BJ (cell line): Measurements from ENCODE around the gene GALE. TPM values are rescaled to one million over a fixed set of nuclear protein-coding genes. Genes with fewer than 3 reads are reported as not detected.

Source experiments
- CTCF ChIA-PET: fragments of 350-600 bp; formaldehyde crosslinking; extraction: SDS; loops from one replicate; lab custom pipeline; 2021; ENCODE audit warnings: antibody characterized with exemption, inconsistent platforms; lab: Yijun Ruan, JAX
- POLR2A ChIA-PET: fragments of 300-600 bp; sonication (Branson Sonifier 250); formaldehyde crosslinking; extraction: SDS; loops from one replicate; lab custom pipeline; 2021; ENCODE audit warnings: antibody characterized with exemption; lab: Charles Lee
- DNase-seq: peaks from one replicate; pipeline ENCODE4 v3.0.0-alpha.2; 2011; ENCODE audit warnings: low read depth
- H3K27me3 ChIP-seq: 2 replicates; pipeline ENCODE4 v1.6.0; 2011; ENCODE audit warnings: low read length; ENCODE audit not compliant: control insufficient read depth, insufficient read depth
- H3K36me3 ChIP-seq: 2 replicates; pipeline ENCODE4 v1.5.1; 2011; ENCODE audit warnings: low read length; ENCODE audit not compliant: control insufficient read depth, insufficient read depth
- H3K4me3 ChIP-seq: 2 replicates; pipeline ENCODE4 v1.5.1; 2011; ENCODE audit warnings: low read depth, mild to moderate bottlenecking, control low read depth, low read length
- CTCF ChIP-seq: IDR thresholded peaks from 2 replicates; pipeline ENCODE4 v1.5.1; 2011; ENCODE audit warnings: low read depth, mild to moderate bottlenecking, control low read depth, inconsistent platforms, low read length, moderate library complexity; ENCODE audit not compliant: insufficient read depth
- polyA plus RNA-seq: library from polyadenylated mRNA; depleted of rRNA; stranded (reverse); fragments of >200 nt; gene quantifications from 2 replicates; pipeline ENCODE4 v1.2.3, GENCODE V29; 2011

GALE gene
- polyA plus RNA-seq, 1 experiment: 36.1 TPM

DNA sequence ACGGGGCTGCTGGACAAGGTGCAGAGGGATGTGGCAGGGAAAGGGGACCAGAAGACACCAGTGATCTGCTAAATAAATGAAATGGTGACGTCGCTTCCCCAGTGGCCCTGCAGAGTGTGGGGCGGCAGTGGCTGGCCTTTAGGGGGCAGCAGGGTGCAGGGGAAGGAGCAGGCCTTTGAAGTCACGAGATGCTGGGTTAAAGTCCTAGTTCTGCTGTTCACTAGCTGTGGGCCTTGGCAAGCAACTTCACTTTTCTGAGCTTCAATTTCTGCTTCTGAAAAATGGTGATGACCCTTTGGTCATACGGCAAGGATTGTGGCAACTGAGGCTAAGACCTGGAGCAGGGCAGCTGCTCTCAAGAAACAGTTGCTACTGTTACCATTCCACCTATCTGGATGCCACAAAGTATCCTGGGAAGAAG, 9.2 kb upstream of the GALE start:
- TF ChIP-seq CTCF: peak; percentile 88
- ChIA-PET CTCF (interaction anchor here (0.6 to 7.3 kb wide), 26 partner anchors 9 to 310 kb away, joined by 3 to 77 read pairs (median 4); partner anchors contain the start of genes GALE and HMGCL), POLR2A (no interaction called here)
- Histone ChIP-seq H3K36me3 (peaks cover 20% of the 10 kb centered on the region), H3K4me3 (no peak overlapping the region), H3K27me3 (no peaks in the 10 kb centered on the region)
- no peak for DNase-seq

GRCh38 chr1:23807453-23807852, 6.9 kb upstream of the GALE start:
- peaks cover 14% of the 10 kb centered on the region for H3K36me3 ChIP-seq
- H3K27me3 ChIP-seq: no peaks in the 10 kb centered on the region
- no peak for DNase-seq
- ChIA-PET CTCF (interaction anchor here (0.6 to 7.3 kb wide), 5 partner anchors 9 to 109 kb away, joined by 3 to 77 read pairs (median 5); partner anchors contain the start of gene HMGCL), POLR2A (no interaction called here)
- TF ChIP-seq CTCF: no peak
- no peak overlapping the region for H3K4me3 ChIP-seq

- POLR2A ChIA-PET: no interaction called here
- no peak for TF ChIP-seq CTCF
- DNase-seq: no peak
Measured at GRCh38 chr1:23806280-23806679, 5.7 kb upstream of the GALE start.

GRCh38 chr1:23805025-23805424, 4.5 kb upstream of the GALE start:
- POLR2A ChIA-PET: no interaction called here
- Histone ChIP-seq H3K27me3 (no peaks in the 10 kb centered on the region), H3K4me3 (no peak overlapping the region), H3K36me3 (peaks cover 6% of the 10 kb centered on the region)
- DNase-seq: no peak
- no peak for TF ChIP-seq CTCF
- CTCF ChIA-PET: interaction anchor here (0.9 to 1.2 kb wide), 2 partner anchors 33 to 112 kb away, joined by 3 read pairs; no protein-coding TSS in a partner anchor

More at GRCh38 chr1:23806280-23806679, 5.7 kb upstream of the GALE start:
- Histone ChIP-seq H3K4me3 (no peak overlapping the region), H3K36me3 (peaks cover 8% of the 10 kb centered on the region), H3K27me3 (no peaks in the 10 kb centered on the region)
- CTCF ChIA-PET: interaction anchor here (1.6 to 7.3 kb wide), 2 partner anchors 10 to 16 kb away, joined by 6 to 77 read pairs; partner anchors contain the start of gene HMGCL

DNA sequence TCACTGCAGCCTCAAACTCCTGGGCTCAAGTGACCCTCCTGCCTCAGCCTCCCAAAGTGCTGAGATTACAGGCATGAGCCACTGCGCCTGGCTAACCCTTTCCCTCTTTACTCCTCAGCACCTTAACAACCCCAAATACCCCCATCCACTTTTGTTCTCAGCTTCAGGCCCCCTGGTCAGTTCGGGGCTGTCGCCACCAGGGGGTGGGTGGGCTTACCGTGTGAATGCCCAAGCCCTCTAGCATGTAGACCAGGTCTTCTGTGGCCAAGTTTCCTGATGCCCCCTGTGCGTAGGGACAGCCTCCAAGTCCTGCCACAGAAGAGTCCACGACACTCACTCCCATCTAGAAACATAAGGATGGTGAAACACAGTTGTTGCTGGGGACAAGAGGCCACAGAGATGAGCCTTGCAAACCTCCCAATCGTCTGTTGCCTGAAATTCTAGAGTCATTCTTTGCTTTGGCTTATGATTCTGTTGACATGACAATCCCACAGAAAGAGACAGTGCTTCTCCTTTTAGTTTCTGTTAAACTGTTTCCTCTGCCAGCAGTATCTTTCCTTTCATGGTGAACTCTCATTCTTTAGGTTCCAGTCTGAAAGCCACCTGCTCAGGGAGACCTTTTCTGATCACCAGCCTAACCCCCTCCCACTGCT, 3.8 kb upstream of the GALE start:
- ChIA-PET POLR2A (no interaction called here), CTCF (interaction anchor here (1.2 kb wide), 1 partner anchor 112 kb away, joined by 3 read pairs; no protein-coding TSS in a partner anchor)

More for the DNA sequence above, 3.8 kb upstream of the GALE start:
- DNase-seq: no peak
- peak; percentile 28; the same call in 1 of the 2 replicates for TF ChIP-seq CTCF
- Histone ChIP-seq H3K36me3 (peaks cover 6% of the 10 kb centered on the region), H3K4me3 (no peak overlapping the region), H3K27me3 (no peaks in the 10 kb centered on the region)
